ENCODE data around the gene PIP5K1B. TPM values are rescaled to one million over a fixed set of nuclear protein-coding genes. Genes with fewer than 3 reads are reported as not detected.

PIP5K1B gene
- total and polyA plus RNA-seq, 2 donors (not counting 1 experiment from before 2014, with no cell fraction given), result 11.8 to 24.1 TPM

DNA sequence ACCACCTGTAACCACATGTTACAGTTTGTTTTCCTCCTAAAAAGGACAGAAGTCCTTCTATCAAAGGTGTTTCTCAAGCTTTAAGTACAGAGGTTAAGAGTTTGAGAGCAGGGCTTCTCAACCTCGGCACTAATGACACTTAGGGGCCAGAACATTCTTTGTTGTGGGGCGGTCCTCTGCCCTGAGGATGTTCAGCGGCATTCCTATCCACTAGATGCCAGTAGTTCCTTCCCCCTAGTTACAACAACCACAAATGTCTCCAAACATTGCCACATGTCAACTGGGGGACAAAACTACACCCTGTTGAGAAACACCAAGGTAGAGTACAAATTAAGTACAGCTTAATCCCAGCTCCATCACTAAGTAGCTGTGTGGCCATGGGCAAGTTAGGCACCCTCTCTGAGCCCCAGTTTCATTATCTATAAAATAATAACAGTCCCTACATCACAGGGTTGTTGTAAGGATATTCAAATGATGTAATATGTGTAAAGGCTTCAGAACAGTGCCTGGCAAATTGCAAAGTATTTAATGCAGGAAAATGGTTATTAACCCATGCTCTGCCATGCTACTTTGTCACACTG, 44.6 kb downstream of the PIP5K1B start:
- Histone ChIP-seq H3K4me3 (ENCODE audit: control extremely low read depth in 1 of 5, extremely low read depth in 1 of 5, insufficient read depth in 1 of 5, low read depth in 2 of 5, low read length in 4 of 5) (no peak overlapping the region), H3K27ac (ENCODE audit: low read length in 2 of 2) (no peak overlapping the region), H3K36me3 (replicated peaks in 1 of 2; ENCODE audit: control extremely low read depth in 1 of 2, control insufficient read depth in 1 of 2, extremely low read depth in 1 of 2, insufficient read depth in 2 of 2, low read length in 1 of 2) (peaks cover 0 to 11% of the 10 kb centered on the region in 2 experiments), H3K27me3 (replicated peaks in 1 of 4; ENCODE audit: control extremely low read depth in 1 of 4, control insufficient read depth in 3 of 4, insufficient read depth in 4 of 4, low read length in 3 of 4) (no peaks in the 10 kb centered on the region), H3K9me3 (ENCODE audit: control extremely low read depth in 1 of 3, control insufficient read depth in 2 of 3, insufficient read depth in 1 of 3, low read length in 2 of 3) (no peaks in the 10 kb centered on the region), H2AFZ (ENCODE audit: insufficient read depth, low read depth, low read length, poor library complexity, severe bottlenecking) (no peak overlapping the region), H3K9ac (ENCODE audit: low read length) (no peak overlapping the region), H3K4me1 (ENCODE audit: control insufficient read depth in 2 of 2, insufficient read depth in 2 of 2, low read length in 2 of 2) (no peaks in the 10 kb centered on the region), H3K4me2 (replicated peaks; ENCODE audit: low read depth, low read length, poor library complexity, severe bottlenecking) (no peak overlapping the region), H4K20me1 (ENCODE audit: control insufficient read depth, insufficient read depth, low read length, poor library complexity, severe bottlenecking) (peaks cover 33% of the 10 kb centered on the region), H3K79me2 (ENCODE audit: control insufficient read depth, insufficient read depth, low read length) (peaks cover 42% of the 10 kb centered on the region)
- DNase-seq (no peak), ATAC-seq (ENCODE audit: low read depth) (no peak)
- Mint-ChIP-seq H3K27ac (no peak overlapping the region), H3K27me3 (no peaks in the 10 kb centered on the region), H3K9me3 (ENCODE audit: insufficient read depth) (no peaks in the 10 kb centered on the region), H3K4me1 (peaks cover 30% of the 10 kb centered on the region), H3K4me3 (no peak overlapping the region)
- ChIA-PET POLR2A (no interaction called here), CTCF (interaction anchor here (1.6 kb wide), 1 partner anchor 250 kb away, joined by 3 read pairs; no protein-coding TSS in a partner anchor)
- 97% methylated on average over 3 of the region's 3 CpGs for WGBS (ENCODE audit: insufficient coverage)
- intact Hi-C loops (cut with micrococcal nuclease), result no loop called here
- TF ChIP-seq, protein P1, sequence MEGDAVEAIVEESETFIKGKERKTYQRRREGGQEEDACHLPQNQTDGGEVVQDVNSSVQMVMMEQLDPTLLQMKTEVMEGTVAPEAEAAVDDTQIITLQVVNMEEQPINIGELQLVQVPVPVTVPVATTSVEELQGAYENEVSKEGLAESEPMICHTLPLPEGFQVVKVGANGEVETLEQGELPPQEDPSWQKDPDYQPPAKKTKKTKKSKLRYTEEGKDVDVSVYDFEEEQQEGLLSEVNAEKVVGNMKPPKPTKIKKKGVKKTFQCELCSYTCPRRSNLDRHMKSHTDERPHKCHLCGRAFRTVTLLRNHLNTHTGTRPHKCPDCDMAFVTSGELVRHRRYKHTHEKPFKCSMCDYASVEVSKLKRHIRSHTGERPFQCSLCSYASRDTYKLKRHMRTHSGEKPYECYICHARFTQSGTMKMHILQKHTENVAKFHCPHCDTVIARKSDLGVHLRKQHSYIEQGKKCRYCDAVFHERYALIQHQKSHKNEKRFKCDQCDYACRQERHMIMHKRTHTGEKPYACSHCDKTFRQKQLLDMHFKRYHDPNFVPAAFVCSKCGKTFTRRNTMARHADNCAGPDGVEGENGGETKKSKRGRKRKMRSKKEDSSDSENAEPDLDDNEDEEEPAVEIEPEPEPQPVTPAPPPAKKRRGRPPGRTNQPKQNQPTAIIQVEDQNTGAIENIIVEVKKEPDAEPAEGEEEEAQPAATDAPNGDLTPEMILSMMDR (IDR thresholded peaks at IDR 0.05), result no peak
- no peak for TF ChIP-seq EZH2 (IDR thresholded peaks at IDR 0.05; ENCODE audit: borderline replicate concordance, insufficient read depth, low read depth, low read length, poor library complexity, severe bottlenecking)

DNA sequence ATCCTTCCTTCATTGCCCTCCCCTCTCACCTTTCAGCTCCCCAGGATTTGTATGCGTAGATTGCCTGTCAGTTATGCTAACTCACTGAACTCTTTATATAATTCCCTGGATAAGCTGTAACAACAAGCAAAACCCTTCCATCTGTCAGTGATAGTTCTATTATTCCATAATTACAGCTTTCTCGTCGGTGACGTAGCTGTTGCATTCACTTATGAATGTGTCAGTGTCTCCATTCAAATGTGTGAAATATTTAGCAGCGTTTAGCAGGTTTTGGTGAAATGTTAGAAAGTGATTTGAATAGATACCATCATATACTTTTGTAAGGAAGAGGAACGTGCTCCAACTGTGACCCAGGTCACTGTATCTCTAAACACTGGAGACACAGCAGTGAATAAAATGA, 45.2 kb downstream of the PIP5K1B start:
- no peak overlapping the region for H3K27ac Mint-ChIP-seq
- H3K9ac ChIP-seq (ENCODE audit: low read length), result no peak overlapping the region
- no peaks in the 10 kb centered on the region for H3K27me3 Mint-ChIP-seq
- H3K79me2 ChIP-seq (ENCODE audit: control insufficient read depth, insufficient read depth, low read length), result peaks cover 42% of the 10 kb centered on the region
- H3K4me1 ChIP-seq (ENCODE audit: control insufficient read depth in 2 of 2, insufficient read depth in 2 of 2, low read length in 2 of 2), result no peaks in the 10 kb centered on the region
- no peak overlapping the region for H3K4me3 Mint-ChIP-seq
- TF ChIP-seq, protein P1 (IDR thresholded peaks at IDR 0.05), result no peak
- TF ChIP-seq EZH2 (IDR thresholded peaks at IDR 0.05; ENCODE audit: borderline replicate concordance, insufficient read depth, low read depth, low read length, poor library complexity, severe bottlenecking), result no peak
- no peak overlapping the region for H3K27ac ChIP-seq (ENCODE audit: low read length in 2 of 2)
- no peaks in the 10 kb centered on the region for H3K9me3 ChIP-seq (ENCODE audit: control extremely low read depth in 1 of 3, control insufficient read depth in 2 of 3, insufficient read depth in 1 of 3, low read length in 2 of 3)
- H3K9me3 Mint-ChIP-seq (ENCODE audit: insufficient read depth), result no peaks in the 10 kb centered on the region
- no peaks in the 10 kb centered on the region for H3K27me3 ChIP-seq (replicated peaks in 1 of 4; ENCODE audit: control extremely low read depth in 1 of 4, control insufficient read depth in 3 of 4, insufficient read depth in 4 of 4, low read length in 3 of 4)
- H3K36me3 ChIP-seq (replicated peaks in 1 of 2; ENCODE audit: control extremely low read depth in 1 of 2, control insufficient read depth in 1 of 2, extremely low read depth in 1 of 2, insufficient read depth in 2 of 2, low read length in 1 of 2), result peaks cover 0 to 5% of the 10 kb centered on the region in 2 experiments
- H2AFZ ChIP-seq (ENCODE audit: insufficient read depth, low read depth, low read length, poor library complexity, severe bottlenecking), result no peak overlapping the region
- peaks cover 28% of the 10 kb centered on the region for H4K20me1 ChIP-seq (ENCODE audit: control insufficient read depth, insufficient read depth, low read length, poor library complexity, severe bottlenecking)
- H3K4me1 Mint-ChIP-seq, result peaks cover 30% of the 10 kb centered on the region
- H3K4me2 ChIP-seq (replicated peaks; ENCODE audit: low read depth, low read length, poor library complexity, severe bottlenecking), result no peak overlapping the region
- WGBS (ENCODE audit: insufficient coverage), result 100% methylated on average over 1 of the region's 6 CpGs
- POLR2A ChIA-PET, result no interaction called here
- CTCF ChIA-PET, result interaction anchor here (1.6 kb wide), 1 partner anchor 249 kb away, joined by 3 read pairs; no protein-coding TSS in a partner anchor
- DNase-seq (no peak), ATAC-seq (ENCODE audit: low read depth) (no peak)
- no peak overlapping the region for H3K4me3 ChIP-seq (ENCODE audit: control extremely low read depth in 1 of 5, extremely low read depth in 1 of 5, insufficient read depth in 1 of 5, low read depth in 2 of 5, low read length in 4 of 5)
- intact Hi-C loops (cut with micrococcal nuclease), result no loop called here

All from B cell (primary cell).